ENCODE results near the gene SCYGR2. TPM values are rescaled to one million over a fixed set of nuclear protein-coding genes. Genes with fewer than 3 reads are reported as not detected.

Gene SCYGR2
- total RNA-seq, 2 experiments from 2014 or later: not detected

GRCh38 chr2:227597036-227597435 is 1.7 kb upstream of the SCYGR2 start:
- no TSS peak for BruUV-seq (replicated peaks)
- ChIA-PET CTCF (ENCODE audit: unreplicated experiment) (no interaction called here), POLR2A (interaction anchor here (0.6 kb wide), 1 partner anchor 38 kb away, joined by 9 read pairs; no protein-coding TSS in a partner anchor)
- H3K27ac ChIP-seq (ENCODE audit: low read depth, low read length, poor library complexity, severe bottlenecking): no peak overlapping the region
- H3K9me2 ChIP-seq (ENCODE audit: insufficient read depth, low read length): no peaks in the 10 kb centered on the region
- intact Hi-C loops (cut with micrococcal nuclease; ENCODE audit: unreplicated experiment): no loop called here
- H3K79me2 ChIP-seq (ENCODE audit: insufficient read depth, low read depth, low read length): no peaks in the 10 kb centered on the region
- H3K4me3 ChIP-seq (ENCODE audit: low read depth, low read length, poor library complexity, severe bottlenecking): no peak overlapping the region
- H3K36me3 ChIP-seq (ENCODE audit: insufficient read depth, low read length): no peaks in the 10 kb centered on the region
- H2AFZ ChIP-seq (ENCODE audit: low read length): no peak overlapping the region
- H3K9me3 ChIP-seq (ENCODE audit: low read length): no peaks in the 10 kb centered on the region
- H4K20me1 ChIP-seq (ENCODE audit: insufficient read depth, low read length): no peaks in the 10 kb centered on the region
- DNase-seq (ENCODE audit: low spot score): no peak
- no peak for TF ChIP-seq CTCF (conservative IDR thresholded peaks at IDR 0.05; ENCODE audit: low read length)
- TF ChIP-seq EZH2phosphoT487 (IDR thresholded peaks at IDR 0.05; ENCODE audit: borderline replicate concordance, low read depth, low read length): no peak
- H3K4me1 ChIP-seq (ENCODE audit: insufficient read depth, low read length, poor library complexity, severe bottlenecking): no peaks in the 10 kb centered on the region
- no peak overlapping the region for H3K4me2 ChIP-seq (ENCODE audit: low read length)

- no peaks in the 10 kb centered on the region for H3K79me2 ChIP-seq (ENCODE audit: insufficient read depth, low read depth, low read length)
- CTCF ChIA-PET (ENCODE audit: unreplicated experiment): no interaction called here
- no peaks in the 10 kb centered on the region for H3K9me2 ChIP-seq (ENCODE audit: insufficient read depth, low read length)
- BruUV-seq (replicated peaks): no TSS peak
- H3K4me3 ChIP-seq (ENCODE audit: low read depth, low read length, poor library complexity, severe bottlenecking): no peak overlapping the region
- TF ChIP-seq CTCF (conservative IDR thresholded peaks at IDR 0.05; ENCODE audit: low read length) (no peak), EZH2phosphoT487 (IDR thresholded peaks at IDR 0.05; ENCODE audit: borderline replicate concordance, low read depth, low read length) (no peak)
- intact Hi-C loops (cut with micrococcal nuclease; ENCODE audit: unreplicated experiment): no loop called here
- no peak overlapping the region for H2AFZ ChIP-seq (ENCODE audit: low read length)
- no peak for DNase-seq (ENCODE audit: low spot score)
- POLR2A ChIA-PET: no interaction called here
- no peaks in the 10 kb centered on the region for H4K20me1 ChIP-seq (ENCODE audit: insufficient read depth, low read length)
- H3K4me1 ChIP-seq (ENCODE audit: insufficient read depth, low read length, poor library complexity, severe bottlenecking): no peaks in the 10 kb centered on the region
- H3K36me3 ChIP-seq (ENCODE audit: insufficient read depth, low read length): no peaks in the 10 kb centered on the region
- no peaks in the 10 kb centered on the region for H3K9me3 ChIP-seq (ENCODE audit: low read length)
- H3K4me2 ChIP-seq (ENCODE audit: low read length): no peak overlapping the region
- H3K27ac ChIP-seq (ENCODE audit: low read depth, low read length, poor library complexity, severe bottlenecking): no peak overlapping the region
These were observed 695 bp upstream of the SCYGR2 start for GRCh38 chr2:227597998-227598397.

GRCh38 chr2:227602358-227602757 is 3.7 kb downstream of the SCYGR2 start:
- no peak for DNase-seq (ENCODE audit: low spot score)
- TF ChIP-seq EZH2phosphoT487 (IDR thresholded peaks at IDR 0.05; ENCODE audit: borderline replicate concordance, low read depth, low read length) (no peak), CTCF (conservative IDR thresholded peaks at IDR 0.05; ENCODE audit: low read length) (no peak)
- Histone ChIP-seq H3K79me2 (ENCODE audit: insufficient read depth, low read depth, low read length) (no peaks in the 10 kb centered on the region), H3K9me2 (ENCODE audit: insufficient read depth, low read length) (no peaks in the 10 kb centered on the region), H2AFZ (ENCODE audit: low read length) (no peak overlapping the region), H3K27ac (ENCODE audit: low read depth, low read length, poor library complexity, severe bottlenecking) (no peak overlapping the region), H3K9me3 (ENCODE audit: low read length) (no peaks in the 10 kb centered on the region), H3K4me2 (ENCODE audit: low read length) (no peak overlapping the region), H3K4me3 (ENCODE audit: low read depth, low read length, poor library complexity, severe bottlenecking) (no peak overlapping the region), H4K20me1 (ENCODE audit: insufficient read depth, low read length) (no peaks in the 10 kb centered on the region), H3K4me1 (ENCODE audit: insufficient read depth, low read length, poor library complexity, severe bottlenecking) (no peaks in the 10 kb centered on the region), H3K36me3 (ENCODE audit: insufficient read depth, low read length) (no peaks in the 10 kb centered on the region)
- ChIA-PET POLR2A (no interaction called here), CTCF (ENCODE audit: unreplicated experiment) (no interaction called here)
- intact Hi-C loops (cut with micrococcal nuclease; ENCODE audit: unreplicated experiment): no loop called here
- BruUV-seq (replicated peaks): no TSS peak

All from OCI-LY7 (cell line).